22Rv1 (cell line): ENCODE data around the gene SLC36A4.
A peak's percentile ranks its signal among the peaks of the same experiment; 100 is the strongest.
"Not testable (repeated sequence)": the region's sequence is repeated elsewhere in the genome, so short reads cannot be mapped to it uniquely, and the experiment has no call there.

ENCODE experiments used
- H3K27ac ChIP-seq: fragments of 450-650 bp; 2 replicates; pipeline ENCODE4 v1.5.1; 2017
- CTCF ChIP-seq: fragments of 450-650 bp; IDR thresholded peaks from 2 replicates; pipeline ENCODE4 v1.5.1; 2017; ENCODE audit warnings: mild to moderate bottlenecking
- ZFX ChIP-seq: fragments of 450-650 bp; IDR thresholded peaks from 2 replicates; pipeline ENCODE4 v1.6.1; 2017; ENCODE audit warnings: antibody characterized with exemption, borderline replicate concordance

Gene SLC36A4

DNA sequence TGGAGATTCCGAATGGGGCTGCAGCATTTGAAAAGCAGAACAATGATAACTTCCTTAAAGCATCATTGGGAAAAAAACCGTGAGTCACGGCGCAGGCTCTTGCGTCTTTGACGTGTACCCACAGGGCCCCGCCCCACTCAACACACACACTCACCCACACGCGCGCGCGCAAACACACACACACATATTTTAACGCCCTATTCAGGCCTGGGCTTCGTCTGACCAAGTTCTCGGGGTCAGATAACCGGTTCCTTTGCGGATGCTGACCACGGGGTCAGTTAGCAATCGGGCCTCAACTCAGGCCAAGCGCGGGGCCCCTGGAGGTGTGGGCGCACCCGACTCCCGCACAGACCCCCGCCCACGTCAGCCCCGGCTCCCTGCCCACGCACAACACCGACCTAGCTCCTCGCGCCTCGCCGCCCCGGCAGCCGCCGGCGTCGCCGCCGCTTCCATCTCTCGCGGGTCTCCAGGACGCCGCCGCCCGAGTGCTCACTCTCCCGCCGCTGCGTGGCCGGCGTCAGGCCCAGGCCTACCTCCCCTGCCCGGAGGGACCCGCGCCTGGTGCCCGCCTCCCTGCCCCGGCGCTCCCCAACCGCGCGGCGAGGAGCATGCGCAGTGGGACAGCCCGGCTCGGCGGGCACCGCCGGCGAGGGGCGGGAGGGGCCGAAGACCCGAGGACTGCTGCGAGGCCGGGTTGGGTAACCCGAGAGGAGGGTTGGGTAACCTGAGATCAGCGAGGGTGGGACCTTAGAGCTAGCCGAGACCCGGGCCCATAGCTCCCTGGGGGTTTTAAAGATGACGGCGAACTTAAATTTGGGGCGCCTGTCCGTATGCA is at the start of gene SLC36A4:
Gene SLC36A4, minus strand, starts transcription at position 612 of the 835 bp plus-strand sequence. Its CDS starts 159 bp downstream, at position 453.
- no peak within 1 kb of the TSS for H3K27ac ChIP-seq
- TF ChIP-seq ZFX (no peak), CTCF (no peak)

- H3K27ac ChIP-seq, result not testable (repeated sequence)
Observed at GRCh38 chr11:93246790-93247189, 49.0 kb upstream of the SLC36A4 start.

DNA sequence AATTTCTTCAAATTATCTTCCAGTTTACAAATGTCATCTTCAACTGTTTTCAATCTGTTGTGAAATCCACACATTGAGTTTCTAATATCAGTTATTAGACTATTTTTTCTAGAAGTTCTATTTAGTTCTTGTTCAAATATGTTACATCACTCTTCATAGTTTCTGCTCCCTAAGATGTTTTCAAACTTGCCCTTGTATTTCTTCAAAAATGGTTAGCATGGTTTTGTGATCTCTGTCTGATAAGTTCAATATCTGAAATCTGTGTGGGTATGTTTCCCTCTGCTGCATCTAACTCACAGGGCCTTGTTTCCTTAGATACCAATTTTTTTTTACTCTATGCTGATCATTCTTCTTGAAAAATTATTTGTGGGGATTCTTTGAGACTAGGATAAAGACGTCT is 46.2 kb upstream of the SLC36A4 start:
- H3K27ac ChIP-seq, result no peak overlapping the region
- no peak for TF ChIP-seq ZFX
- no peak for TF ChIP-seq CTCF

GRCh38 chr11:93239966-93240365 is 42.2 kb upstream of the SLC36A4 start:
- no peak for TF ChIP-seq CTCF
- H3K27ac ChIP-seq, result no peak overlapping the region

DNA sequence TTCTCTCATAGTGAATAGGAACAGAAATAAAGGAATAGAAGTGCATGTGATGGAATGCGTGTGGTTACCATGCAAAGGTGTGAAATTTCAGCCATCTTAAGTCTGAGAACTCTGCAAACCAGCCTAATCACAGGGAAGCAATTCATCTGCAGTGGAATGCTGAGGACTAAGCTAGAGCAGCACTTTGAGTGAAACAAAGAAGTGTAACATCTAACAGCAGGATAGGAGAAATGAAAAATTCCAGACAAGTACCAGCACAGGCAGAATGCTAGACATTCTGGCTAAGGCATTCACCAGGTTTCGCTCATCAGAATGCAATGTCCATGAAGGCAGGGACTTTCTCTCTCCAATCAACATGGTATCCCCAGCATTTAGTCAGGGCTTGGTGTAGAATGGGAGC is 41.2 kb upstream of the SLC36A4 start:
- TF ChIP-seq CTCF (no peak), ZFX (no peak)
- H3K27ac ChIP-seq, result no peak overlapping the region

DNA sequence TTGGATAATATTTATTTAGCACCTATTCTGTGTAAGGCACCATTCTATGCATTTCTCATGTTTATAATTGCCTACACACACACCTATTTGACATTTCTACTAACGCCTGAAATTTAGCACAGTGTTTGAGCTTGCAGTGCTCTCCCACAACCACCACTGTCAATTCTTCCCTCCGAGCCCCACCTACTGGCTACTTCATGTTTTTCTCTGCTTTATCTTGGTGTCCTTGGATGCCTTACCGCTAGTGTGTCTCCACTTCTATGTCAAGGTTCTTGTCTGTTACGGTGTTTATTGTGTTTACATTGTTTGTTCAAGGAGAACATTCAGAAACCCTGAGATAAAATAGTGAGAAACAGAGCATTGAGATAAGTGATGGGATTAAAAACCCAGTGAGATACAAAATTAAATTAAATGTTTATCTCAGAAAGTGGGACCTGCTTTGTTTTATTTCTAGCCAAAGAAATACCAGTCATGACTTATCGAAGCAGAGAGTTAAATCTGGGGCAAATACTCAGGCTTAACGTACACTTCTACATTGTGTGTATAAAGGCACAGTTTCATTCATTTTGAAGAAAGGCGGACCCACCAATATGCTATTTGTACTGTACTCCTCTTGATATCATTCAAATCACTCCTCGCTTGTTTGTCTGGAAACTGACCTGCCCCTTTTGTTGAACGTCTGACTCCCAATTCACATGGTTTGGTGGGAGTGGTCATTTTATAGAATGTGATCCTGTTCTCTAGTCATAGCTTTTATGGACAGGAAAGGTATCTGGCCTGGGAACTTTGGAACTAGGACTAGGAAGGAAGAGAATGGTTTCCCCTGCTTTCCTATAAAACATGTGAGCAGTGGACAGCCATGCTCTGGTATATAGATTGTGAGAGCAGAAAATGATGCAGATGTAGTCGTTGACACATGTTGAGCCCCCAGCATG is 39.2 kb upstream of the SLC36A4 start:
- TF ChIP-seq CTCF (peak; percentile 81), ZFX (no peak)
- H3K27ac ChIP-seq, result peak overlapping the region; percentile 78

GRCh38 chr11:93234602-93235207 is 36.9 kb upstream of the SLC36A4 start:
- H3K27ac ChIP-seq, result no peak overlapping the region
- TF ChIP-seq ZFX (no peak), CTCF (peak; percentile 91)
